ENCODE measurements around the gene FOXR1.

The FOXR1 gene

DNA sequence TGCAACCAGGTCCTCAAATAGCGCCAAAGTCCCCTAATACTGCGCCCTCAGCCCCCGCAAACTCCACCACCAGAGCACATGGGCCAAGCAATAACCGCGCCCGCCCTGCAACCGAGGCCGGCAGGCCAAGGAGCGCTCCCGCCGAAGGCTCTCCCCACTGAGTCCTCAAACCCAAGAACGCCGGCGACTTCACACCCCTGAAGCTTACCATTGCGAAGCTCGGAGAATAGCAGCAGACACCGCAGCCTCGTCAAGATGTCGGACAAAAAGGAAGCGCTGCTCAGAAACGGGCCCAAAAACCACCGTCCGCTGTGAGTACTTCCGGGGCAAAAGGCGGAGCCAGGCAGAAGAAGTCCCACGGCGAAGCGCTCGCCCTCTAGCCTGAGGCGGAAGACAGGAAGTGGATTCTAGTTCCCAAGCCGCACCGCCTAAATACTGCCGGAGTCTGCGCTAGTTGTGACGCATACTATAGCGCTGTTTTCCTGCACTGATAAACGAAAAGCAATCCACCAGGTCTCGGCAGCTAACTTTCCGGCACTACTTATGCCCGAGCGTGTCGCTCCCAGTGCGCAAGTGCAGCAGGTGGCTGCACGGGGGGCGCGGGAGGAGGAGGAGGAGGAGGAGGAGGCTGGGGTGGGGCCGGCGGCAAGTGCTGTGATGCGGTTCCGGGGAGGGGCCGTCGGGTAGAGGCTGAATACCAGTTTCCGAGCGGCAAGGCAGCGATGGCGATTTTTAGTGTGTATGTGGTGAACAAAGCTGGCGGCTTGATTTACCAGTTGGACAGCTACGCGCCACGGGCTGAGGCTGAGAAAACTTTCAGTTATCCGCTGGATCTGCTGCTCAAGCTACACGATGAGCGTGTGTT, 46.7 kb downstream of the FOXR1 start, which contains the start of the genes RPS25 and TRAPPC4:
RPS25 (minus strand) TSS at position 270 of the 865 bp plus-strand sequence; CDS start at position 211, 59 bp downstream.
TRAPPC4 (plus strand) TSS at position 693 of the 865 bp plus-strand sequence; CDS start at position 723, 30 bp downstream.
- Histone ChIP-seq H3K27ac (ENCODE audit: extremely low read depth, low read depth, low read length) (peak within 1 kb of the TSS; percentile 79), H3K9me3 (ENCODE audit: control insufficient read depth, insufficient read depth, low read depth, low read length) (no peaks in the 10 kb centered on the region), H3K4me1 (ENCODE audit: control insufficient read depth, insufficient read depth, low read length) (no peaks in the 10 kb centered on the region), H3K4me3 (ENCODE audit: low read depth, low read length) (peak within 1 kb of the TSS; percentile 63), H3K36me3 (ENCODE audit: control insufficient read depth in 2 of 2, insufficient read depth in 1 of 2, low read length in 2 of 2) (peaks cover 12 to 67% of the 10 kb centered on the region in 2 experiments; a peak in 2 of 3 replicates)
- POLR2A ChIA-PET: interaction anchor here (0.6 to 2.9 kb wide), 11 partner anchors 10 to 226 kb away, joined by 3 to 13 read pairs (median 5); partner anchors contain the start of genes CENATAC, DPAGT1, HMBS and HYOU1
- CTCF ChIA-PET: interaction anchor here (0.6 to 1.7 kb wide), 8 partner anchors 9 to 305 kb away, joined by 3 to 8 read pairs (median 4); partner anchors contain the start of genes CENATAC, DPAGT1 and SLC37A4
- TF ChIP-seq, protein P1, sequence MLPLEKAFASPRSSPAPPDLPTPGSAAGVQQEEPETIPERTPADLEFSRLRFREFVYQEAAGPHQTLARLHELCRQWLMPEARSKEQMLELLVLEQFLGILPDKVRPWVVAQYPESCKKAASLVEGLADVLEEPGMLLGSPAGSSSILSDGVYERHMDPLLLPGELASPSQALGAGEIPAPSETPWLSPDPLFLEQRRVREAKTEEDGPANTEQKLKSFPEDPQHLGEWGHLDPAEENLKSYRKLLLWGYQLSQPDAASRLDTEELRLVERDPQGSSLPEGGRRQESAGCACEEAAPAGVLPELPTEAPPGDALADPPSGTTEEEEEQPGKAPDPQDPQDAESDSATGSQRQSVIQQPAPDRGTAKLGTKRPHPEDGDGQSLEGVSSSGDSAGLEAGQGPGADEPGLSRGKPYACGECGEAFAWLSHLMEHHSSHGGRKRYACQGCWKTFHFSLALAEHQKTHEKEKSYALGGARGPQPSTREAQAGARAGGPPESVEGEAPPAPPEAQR (tag by site-specific recombination; IDR thresholded peaks at IDR 0.05): no peak
- no peak for TF ChIP-seq ZNF747 (tag by site-specific recombination; IDR thresholded peaks at IDR 0.05)
- TF ChIP-seq ZNF221 (tag by site-specific recombination; IDR thresholded peaks at IDR 0.05; ENCODE audit: borderline replicate concordance): no peak
- TF ChIP-seq ZBTB17 (tag by site-specific recombination; IDR thresholded peaks at IDR 0.05): peak; percentile 97
- TF ChIP-seq ZNF354C (tag by site-specific recombination; IDR thresholded peaks at IDR 0.05; ENCODE audit: borderline replicate concordance, low read depth): no peak
- TF ChIP-seq ZFP41 (tag by site-specific recombination; IDR thresholded peaks at IDR 0.05; ENCODE audit: borderline replicate concordance): no peak
- TF ChIP-seq ZNF274 (IDR thresholded peaks at IDR 0.05; ENCODE audit: low read length): no peak
- TF ChIP-seq ZNF274 (tag by site-specific recombination; IDR thresholded peaks at IDR 0.05; ENCODE audit: borderline replicate concordance): no peak
- TF ChIP-seq ZNF654 (tag by site-specific recombination; IDR thresholded peaks at IDR 0.05; ENCODE audit: low read depth): no peak
- TF ChIP-seq, protein P2, sequence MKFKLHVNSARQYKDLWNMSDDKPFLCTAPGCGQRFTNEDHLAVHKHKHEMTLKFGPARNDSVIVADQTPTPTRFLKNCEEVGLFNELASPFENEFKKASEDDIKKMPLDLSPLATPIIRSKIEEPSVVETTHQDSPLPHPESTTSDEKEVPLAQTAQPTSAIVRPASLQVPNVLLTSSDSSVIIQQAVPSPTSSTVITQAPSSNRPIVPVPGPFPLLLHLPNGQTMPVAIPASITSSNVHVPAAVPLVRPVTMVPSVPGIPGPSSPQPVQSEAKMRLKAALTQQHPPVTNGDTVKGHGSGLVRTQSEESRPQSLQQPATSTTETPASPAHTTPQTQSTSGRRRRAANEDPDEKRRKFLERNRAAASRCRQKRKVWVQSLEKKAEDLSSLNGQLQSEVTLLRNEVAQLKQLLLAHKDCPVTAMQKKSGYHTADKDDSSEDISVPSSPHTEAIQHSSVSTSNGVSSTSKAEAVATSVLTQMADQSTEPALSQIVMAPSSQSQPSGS (tag by site-specific recombination; IDR thresholded peaks at IDR 0.05; ENCODE audit: low read depth): no peak
- TF ChIP-seq ZNF169 (tag by site-specific recombination; IDR thresholded peaks at IDR 0.05): no peak
- no peak for TF ChIP-seq ZNF248 (tag by site-specific recombination; IDR thresholded peaks at IDR 0.05)
- TF ChIP-seq, protein P3, sequence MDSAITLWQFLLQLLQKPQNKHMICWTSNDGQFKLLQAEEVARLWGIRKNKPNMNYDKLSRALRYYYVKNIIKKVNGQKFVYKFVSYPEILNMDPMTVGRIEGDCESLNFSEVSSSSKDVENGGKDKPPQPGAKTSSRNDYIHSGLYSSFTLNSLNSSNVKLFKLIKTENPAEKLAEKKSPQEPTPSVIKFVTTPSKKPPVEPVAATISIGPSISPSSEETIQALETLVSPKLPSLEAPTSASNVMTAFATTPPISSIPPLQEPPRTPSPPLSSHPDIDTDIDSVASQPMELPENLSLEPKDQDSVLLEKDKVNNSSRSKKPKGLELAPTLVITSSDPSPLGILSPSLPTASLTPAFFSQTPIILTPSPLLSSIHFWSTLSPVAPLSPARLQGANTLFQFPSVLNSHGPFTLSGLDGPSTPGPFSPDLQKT (IDR thresholded peaks at IDR 0.05; ENCODE audit: borderline replicate concordance, low read depth, low read length): no peak
- TF ChIP-seq, protein P4, sequence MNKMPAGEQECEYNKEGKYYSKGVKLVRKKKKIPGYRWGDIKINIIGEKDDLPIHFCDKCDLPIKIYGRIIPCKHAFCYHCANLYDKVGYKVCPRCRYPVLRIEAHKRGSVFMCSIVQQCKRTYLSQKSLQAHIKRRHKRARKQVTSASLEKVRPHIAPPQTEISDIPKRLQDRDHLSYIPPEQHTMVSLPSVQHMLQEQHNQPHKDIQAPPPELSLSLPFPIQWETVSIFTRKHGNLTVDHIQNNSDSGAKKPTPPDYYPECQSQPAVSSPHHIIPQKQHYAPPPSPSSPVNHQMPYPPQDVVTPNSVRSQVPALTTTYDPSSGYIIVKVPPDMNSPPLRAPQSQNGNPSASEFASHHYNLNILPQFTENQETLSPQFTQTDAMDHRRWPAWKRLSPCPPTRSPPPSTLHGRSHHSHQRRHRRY (tag by site-specific recombination; IDR thresholded peaks at IDR 0.05): no peak
- TF ChIP-seq, protein P5, sequence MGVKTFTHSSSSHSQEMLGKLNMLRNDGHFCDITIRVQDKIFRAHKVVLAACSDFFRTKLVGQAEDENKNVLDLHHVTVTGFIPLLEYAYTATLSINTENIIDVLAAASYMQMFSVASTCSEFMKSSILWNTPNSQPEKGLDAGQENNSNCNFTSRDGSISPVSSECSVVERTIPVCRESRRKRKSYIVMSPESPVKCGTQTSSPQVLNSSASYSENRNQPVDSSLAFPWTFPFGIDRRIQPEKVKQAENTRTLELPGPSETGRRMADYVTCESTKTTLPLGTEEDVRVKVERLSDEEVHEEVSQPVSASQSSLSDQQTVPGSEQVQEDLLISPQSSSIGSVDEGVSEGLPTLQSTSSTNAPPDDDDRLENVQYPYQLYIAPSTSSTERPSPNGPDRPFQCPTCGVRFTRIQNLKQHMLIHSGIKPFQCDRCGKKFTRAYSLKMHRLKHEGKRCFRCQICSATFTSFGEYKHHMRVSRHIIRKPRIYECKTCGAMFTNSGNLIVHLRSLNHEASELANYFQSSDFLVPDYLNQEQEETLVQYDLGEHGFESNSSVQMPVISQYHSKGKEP (tag by site-specific recombination; IDR thresholded peaks at IDR 0.05): no peak
- TF ChIP-seq, protein P6, sequence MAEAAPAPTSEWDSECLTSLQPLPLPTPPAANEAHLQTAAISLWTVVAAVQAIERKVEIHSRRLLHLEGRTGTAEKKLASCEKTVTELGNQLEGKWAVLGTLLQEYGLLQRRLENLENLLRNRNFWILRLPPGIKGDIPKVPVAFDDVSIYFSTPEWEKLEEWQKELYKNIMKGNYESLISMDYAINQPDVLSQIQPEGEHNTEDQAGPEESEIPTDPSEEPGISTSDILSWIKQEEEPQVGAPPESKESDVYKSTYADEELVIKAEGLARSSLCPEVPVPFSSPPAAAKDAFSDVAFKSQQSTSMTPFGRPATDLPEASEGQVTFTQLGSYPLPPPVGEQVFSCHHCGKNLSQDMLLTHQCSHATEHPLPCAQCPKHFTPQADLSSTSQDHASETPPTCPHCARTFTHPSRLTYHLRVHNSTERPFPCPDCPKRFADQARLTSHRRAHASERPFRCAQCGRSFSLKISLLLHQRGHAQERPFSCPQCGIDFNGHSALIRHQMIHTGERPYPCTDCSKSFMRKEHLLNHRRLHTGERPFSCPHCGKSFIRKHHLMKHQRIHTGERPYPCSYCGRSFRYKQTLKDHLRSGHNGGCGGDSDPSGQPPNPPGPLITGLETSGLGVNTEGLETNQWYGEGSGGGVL (tag by site-specific recombination; IDR thresholded peaks at IDR 0.05): no peak; the same call in 1 of the 2 replicates
- peak; percentile 89 for TF ChIP-seq ZBTB21 (tag by site-specific recombination; IDR thresholded peaks at IDR 0.05)
- no peak for TF ChIP-seq MYNN (tag by site-specific recombination; IDR thresholded peaks at IDR 0.05; ENCODE audit: borderline replicate concordance)
- TF ChIP-seq SP3 (tag by site-specific recombination; IDR thresholded peaks at IDR 0.05): peak; percentile 88
- TF ChIP-seq, protein P7, sequence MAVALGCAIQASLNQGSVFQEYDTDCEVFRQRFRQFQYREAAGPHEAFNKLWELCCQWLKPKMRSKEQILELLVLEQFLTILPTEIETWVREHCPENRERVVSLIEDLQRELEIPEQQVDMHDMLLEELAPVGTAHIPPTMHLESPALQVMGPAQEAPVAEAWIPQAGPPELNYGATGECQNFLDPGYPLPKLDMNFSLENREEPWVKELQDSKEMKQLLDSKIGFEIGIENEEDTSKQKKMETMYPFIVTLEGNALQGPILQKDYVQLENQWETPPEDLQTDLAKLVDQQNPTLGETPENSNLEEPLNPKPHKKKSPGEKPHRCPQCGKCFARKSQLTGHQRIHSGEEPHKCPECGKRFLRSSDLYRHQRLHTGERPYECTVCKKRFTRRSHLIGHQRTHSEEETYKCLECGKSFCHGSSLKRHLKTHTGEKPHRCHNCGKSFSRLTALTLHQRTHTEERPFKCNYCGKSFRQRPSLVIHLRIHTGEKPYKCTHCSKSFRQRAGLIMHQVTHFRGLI (tag by site-specific recombination; IDR thresholded peaks at IDR 0.05): no peak
- no peak for TF ChIP-seq ZNF664 (tag by site-specific recombination; IDR thresholded peaks at IDR 0.05)

Data from HEK293 (cell line).